ENCODE results near the gene DDX3Y.

The DDX3Y gene

GRCh38 chrY:12904618-12905516, at the start of gene DDX3Y:
TSS of gene DDX3Y (plus strand) at chrY:12904868. CDS start at chrY:12904937, 69 bp downstream.
- DNase-seq (ENCODE audit: low read depth) = no peak

GRCh38 chrY:12855791-12856275, 48.8 kb upstream of the DDX3Y start:
- DNase-seq (ENCODE audit: low read depth) = no peak

- DNase-seq (ENCODE audit: low read depth) = no peak
Observed at GRCh38 chrY:12867960-12868359, 36.7 kb upstream of the DDX3Y start.

GRCh38 chrY:12896973-12897372, 7.7 kb upstream of the DDX3Y start:
- DNase-seq (ENCODE audit: low read depth) = no peak

- no peak for DNase-seq (ENCODE audit: low read depth)
Observed at GRCh38 chrY:12898604-12899003, 6.1 kb upstream of the DDX3Y start.

GRCh38 chrY:12905517-12905872, 827 bp downstream of the DDX3Y start:
- DNase-seq (ENCODE audit: low read depth) = no peak

GRCh38 chrY:12905895-12906294, 1.2 kb downstream of the DDX3Y start:
- DNase-seq (ENCODE audit: low read depth) = no peak

GRCh38 chrY:12913541-12913940, 8.9 kb downstream of the DDX3Y start:
- DNase-seq (ENCODE audit: low read depth) = no peak

- no peak for DNase-seq (ENCODE audit: low read depth)
Observed at GRCh38 chrY:12928043-12928442, 23.4 kb downstream of the DDX3Y start.

- DNase-seq (ENCODE audit: low read depth) = no peak
Observed at GRCh38 chrY:12941725-12942687, 37.3 kb downstream of the DDX3Y start.

Measured in GM04503 (cell line).